Endothelial cell of umbilical vein (primary cell): Measurements from ENCODE around the gene CPTP. TPM values are rescaled to one million over a fixed set of nuclear protein-coding genes. Genes with fewer than 3 reads are reported as not detected.

ENCODE experiments used
- BruUV-seq: library from RNA; stranded (reverse); fragments of 400-500 nt; replicated peaks from 2 replicates; lab custom pipeline; 2021; lab: Mats Ljungman, UMichigan
- CTCF ChIA-PET: fragments of 300-600, 350-600 bp; sonication (Branson Sonifier 250); formaldehyde crosslinking; loops from one replicate; lab custom pipeline; 2021; ENCODE audit warnings: antibody characterized with exemption, inconsistent platforms; lab: Charles Lee
- POLR2A ChIA-PET: fragments of 300-600, 350-600 bp; sonication (Branson Sonifier 250); formaldehyde crosslinking; loops from one replicate; lab custom pipeline; 2021; ENCODE audit warnings: antibody characterized with exemption, inconsistent platforms; lab: Charles Lee
- DNase-seq: peaks from one replicate; pipeline ENCODE4 v3.0.0-alpha.2; 2011; ENCODE audit warnings: low read depth, low spot score
- FAIRE-seq: peaks from 2 replicates; lab custom pipeline; 2011; peaks lifted over from hg19 to GRCh38; lab: Jason Lieb, UNC
- H2AFZ ChIP-seq: 2 replicates; pipeline ENCODE4 v1.6.0; 2012; ENCODE audit warnings: low read depth, low read length, control low read depth, inconsistent platforms
- H3K27ac ChIP-seq: 2 replicates; pipeline ENCODE4 v1.5.1; 2011; ENCODE audit warnings: low read depth, mild to moderate bottlenecking, control low read depth, low read length, moderate library complexity; ENCODE audit not compliant: insufficient read depth
- H3K27me3 ChIP-seq, 2 experiments: 2 replicates each; pipeline versions ENCODE4 v1.6.0 to v1.6.1; 2011; ENCODE audit warnings: low read length in 2 of 2, mixed read lengths in 1 of 2; ENCODE audit not compliant: control insufficient read depth in 2 of 2, insufficient read depth in 2 of 2
- H3K36me3 ChIP-seq, 2 experiments: 2 replicates in 1 of 2; 3 replicates in 1 of 2; pipeline ENCODE4 v1.5.1; 2011; ENCODE audit warnings: low read length in 2 of 2, mild to moderate bottlenecking in 1 of 2, moderate library complexity in 1 of 2; ENCODE audit not compliant: control insufficient read depth in 2 of 2, insufficient read depth in 2 of 2; ENCODE audit errors: extremely low read depth in 1 of 2
- H3K4me1 ChIP-seq: 3 replicates; pipeline ENCODE4 v1.5.1; 2011; ENCODE audit warnings: mild to moderate bottlenecking, low read length; ENCODE audit not compliant: control insufficient read depth, insufficient read depth; ENCODE audit errors: extremely low read depth
- H3K4me2 ChIP-seq: 2 replicates; pipeline ENCODE4 v1.6.1; 2011; ENCODE audit warnings: low read length, control low read depth, mixed read lengths; ENCODE audit not compliant: insufficient read depth
- H3K4me3 ChIP-seq, 3 experiments: fragments of 200-600 bp in 1 of 3; sonication (generic), shearing (Covaris generic) in 1 of 3; replicated peaks in 1 of 3; 2 replicates each; pipeline ENCODE4 v1.5.1; 2011 to 2016; ENCODE audit warnings: control low read depth in 3 of 3, low read length in 3 of 3, mild to moderate bottlenecking in 2 of 3, inconsistent platforms in 1 of 3, low read depth in 1 of 3, moderate library complexity in 1 of 3; ENCODE audit not compliant: insufficient read depth in 1 of 3
- H3K79me2 ChIP-seq: 2 replicates; pipeline ENCODE4 v1.6.0; 2012; ENCODE audit warnings: low read length, inconsistent platforms; ENCODE audit not compliant: control insufficient read depth, insufficient read depth
- H3K9ac ChIP-seq: replicated peaks from 2 replicates; pipeline ENCODE3; 2011; ENCODE audit warnings: low read length, control low read depth; ENCODE audit not compliant: insufficient read depth; ENCODE audit errors: extremely low read depth
- H3K9me1 ChIP-seq: replicated peaks from 3 replicates; pipeline ENCODE4 v1.6.0; 2011; ENCODE audit warnings: mild to moderate bottlenecking, low read length; ENCODE audit not compliant: control insufficient read depth, insufficient read depth; ENCODE audit errors: extremely low read depth
- H3K9me3 ChIP-seq: replicated peaks from 2 replicates; pipeline ENCODE4 v1.5.1; 2012; ENCODE audit warnings: low read length, inconsistent platforms; ENCODE audit not compliant: control insufficient read depth, insufficient read depth
- H4K20me1 ChIP-seq: replicated peaks from 2 replicates; pipeline ENCODE3; 2011; ENCODE audit warnings: mild to moderate bottlenecking, low read length; ENCODE audit not compliant: control insufficient read depth, insufficient read depth; ENCODE audit errors: extremely low read depth
- CTCF ChIP-seq, 2 donors: IDR thresholded peaks; 1 replicate in 1 of 2; 2 replicates in 1 of 2; pipeline ENCODE4 v1.5.1; 2011; ENCODE audit warnings: low read length in 2 of 2, mild to moderate bottlenecking in 2 of 2, moderate library complexity in 2 of 2, control low read depth in 1 of 2, inconsistent platforms in 1 of 2, low read depth in 1 of 2; ENCODE audit not compliant: insufficient read depth in 1 of 2; ENCODE audit errors: extremely low read depth in 1 of 2
- MAX ChIP-seq: IDR thresholded peaks from 2 replicates; pipeline ENCODE4 v1.6.1; 2011; ENCODE audit not compliant: insufficient read depth, insufficient read length
- dilution Hi-C: fragments of 300-500 bp; cut with MboI; formaldehyde crosslinking; loops from one replicate; pipeline ENCODE4 v1.15.0; 2019; ENCODE audit warnings: low sequenced_read_pairs; ENCODE audit not compliant: extremely low pct_ligation_motif_present
- intact Hi-C: fragments of 100-400 bp; cut with micrococcal nuclease; formaldehyde crosslinking; loops from one replicate; pipeline ENCODE4 v1.10.0; 2022
- polyA plus RNA-seq, 4 experiments: library from polyadenylated mRNA; depleted of rRNA in 3 of 4; stranded (reverse) in 3 of 4; unstranded in 1 of 4; fragments of >200 nt; gene quantifications; 2 replicates each; pipeline versions ENCODE4 v1.2.1 to v1.2.3, GENCODE V29; 2011 to 2012; ENCODE audit warnings: missing spikeins in 1 of 4
- total RNA-seq: library from RNA; stranded (reverse); gene quantifications from 2 replicates; pipeline ENCODE4 v1.2.3, GENCODE V29; 2021

Gene CPTP
- total and polyA plus RNA-seq, 2 donors (not counting 3 experiments of a cell fraction or from before 2014, with no cell fraction given), result 20.9 to 29.5 TPM

- Histone ChIP-seq H3K9me1 (no peaks in the 10 kb centered on the region), H3K4me3 (no peak overlapping the region), H3K27me3 (no peaks in the 10 kb centered on the region), H3K36me3 (peaks cover 0 to 4% of the 10 kb centered on the region in 2 experiments), H3K4me1 (peaks cover 15% of the 10 kb centered on the region), H4K20me1 (no peaks in the 10 kb centered on the region), H3K9ac (no peak overlapping the region), H3K27ac (no peak overlapping the region), H3K79me2 (no peaks in the 10 kb centered on the region), H3K9me3 (no peaks in the 10 kb centered on the region), H3K4me2 (no peak overlapping the region), H2AFZ (no peak overlapping the region)
- no TSS peak for BruUV-seq
- ChIA-PET POLR2A (no interaction called here), CTCF (interaction anchor here (1.3 kb wide), 1 partner anchor 15 kb away, joined by 6 read pairs; no protein-coding TSS in a partner anchor)
- TF ChIP-seq MAX (no peak), CTCF (IDR thresholded peaks at IDR 0.05; ENCODE audit: extremely low read depth in 1 of 2, insufficient read depth in 1 of 2, low read depth in 1 of 2, low read length in 2 of 2) (peak in 1 of 2 donors; percentile 10)
- FAIRE-seq, result no peak
- no peak for DNase-seq
- dilution Hi-C loops, result no loop called here
- intact Hi-C loops, result loop anchor here (5.0 kb wide), 1 partner anchor 184 kb away; no protein-coding TSS in a partner anchor
Measured at GRCh38 chr1:1306070-1306660, 18.4 kb upstream of the CPTP start.

DNA sequence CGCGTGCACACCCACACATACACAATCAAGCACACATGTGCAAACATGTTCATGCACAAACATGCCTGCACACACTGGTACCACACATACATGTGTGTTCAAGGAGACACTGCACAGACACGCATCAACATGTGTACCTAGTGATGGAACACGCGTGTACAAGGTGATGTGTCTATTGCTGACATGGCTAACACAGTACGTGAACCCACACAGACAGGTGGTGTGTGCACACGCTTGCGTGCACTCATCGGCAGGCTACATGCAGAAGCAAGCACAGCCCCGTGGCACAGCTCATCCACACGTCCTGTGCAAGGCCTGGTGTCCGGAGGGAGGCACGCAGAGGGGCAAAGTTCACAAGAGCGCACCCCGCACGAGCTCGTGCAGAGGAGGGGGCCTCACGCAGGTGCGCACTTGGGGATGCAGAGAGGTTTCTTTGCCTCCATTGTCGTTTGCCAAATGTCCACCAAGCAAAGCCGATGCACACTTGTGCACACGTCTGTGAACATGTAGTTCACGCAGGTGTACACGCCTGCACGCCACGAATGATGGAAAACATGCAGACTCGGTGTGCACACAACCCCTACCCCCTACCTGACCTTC, 17.8 kb upstream of the CPTP start:
- intact Hi-C loops (loop anchor here (5.0 kb wide), 1 partner anchor 184 kb away; no protein-coding TSS in a partner anchor), dilution Hi-C loops (no loop called here)
- Histone ChIP-seq H3K79me2 (no peaks in the 10 kb centered on the region), H3K27me3 (no peaks in the 10 kb centered on the region), H3K27ac (no peak overlapping the region), H3K4me3 (peak overlapping the region in 2 of 3 experiments; percentile 28 to 94), H3K4me1 (peaks cover 15% of the 10 kb centered on the region), H3K4me2 (peak overlapping the region; percentile 21), H3K9ac (no peak overlapping the region), H3K36me3 (peaks cover 0 to 10% of the 10 kb centered on the region in 2 experiments), H4K20me1 (no peaks in the 10 kb centered on the region), H3K9me1 (no peaks in the 10 kb centered on the region), H2AFZ (no peak overlapping the region), H3K9me3 (no peaks in the 10 kb centered on the region)
- CTCF ChIA-PET, result no interaction called here
- FAIRE-seq, result no peak
- no peak for TF ChIP-seq CTCF (IDR thresholded peaks at IDR 0.05; ENCODE audit: extremely low read depth in 1 of 2, insufficient read depth in 1 of 2, low read depth in 1 of 2, low read length in 2 of 2)
- no peak for DNase-seq
- TSS peak; percentile 11 for BruUV-seq
- POLR2A ChIA-PET, result no interaction called here
